Mesendoderm (in vitro differentiated cells): ENCODE results near the gene HHIPL1.

Source experiments
- DNase-seq: peaks from one replicate; pipeline ENCODE4 v3.0.0; 2013
- H2AK5ac ChIP-seq: 2 replicates; pipeline ENCODE4 v1.6.1; 2013; ENCODE audit warnings: low read length, inconsistent platforms
- H2BK120ac ChIP-seq: 2 replicates; pipeline ENCODE4 v1.6.1; 2013; ENCODE audit warnings: low read depth, mild to moderate bottlenecking, low read length, moderate library complexity, mixed read lengths
- H2BK15ac ChIP-seq: replicated peaks from 2 replicates; pipeline ENCODE4 v1.6.1; 2013; ENCODE audit warnings: low read depth, mild to moderate bottlenecking, moderate library complexity
- H2BK5ac ChIP-seq: 2 replicates; pipeline ENCODE4 v1.6.1; 2013; ENCODE audit warnings: low read length, inconsistent platforms
- H3K18ac ChIP-seq: 2 replicates; pipeline ENCODE4 v1.6.1; 2013; ENCODE audit warnings: mild to moderate bottlenecking, low read length, mixed read lengths
- H3K23ac ChIP-seq: one replicate; pipeline ENCODE4 v1.6.1; 2013; ENCODE audit warnings: low read length
- H3K27ac ChIP-seq: 2 replicates; pipeline ENCODE4 v1.5.1; 2013; ENCODE audit warnings: low read depth, mild to moderate bottlenecking, inconsistent platforms, low read length, moderate library complexity
- H3K27me3 ChIP-seq: 2 replicates; pipeline ENCODE4 v1.6.1; 2013; ENCODE audit warnings: low read length, control low read depth, mild to moderate bottlenecking, inconsistent platforms; ENCODE audit not compliant: insufficient read depth, poor library complexity
- H3K36me3 ChIP-seq: 2 replicates; pipeline ENCODE4 v1.6.1; 2013; ENCODE audit warnings: low read length, inconsistent platforms; ENCODE audit not compliant: control insufficient read depth, insufficient read depth
- H3K4ac ChIP-seq: one replicate; pipeline ENCODE4 v1.6.1; 2013; ENCODE audit warnings: low read depth, mild to moderate bottlenecking, low read length, moderate library complexity
- H3K4me1 ChIP-seq: 2 replicates; pipeline ENCODE4 v1.6.1; 2013; ENCODE audit warnings: low read depth, low read length, inconsistent platforms; ENCODE audit not compliant: control insufficient read depth
- H3K4me2 ChIP-seq: 2 replicates; pipeline ENCODE4 v1.6.1; 2013; ENCODE audit warnings: low read length
- H3K4me3 ChIP-seq: 2 replicates; pipeline ENCODE4 v1.5.1; 2013; ENCODE audit warnings: mild to moderate bottlenecking, low read length
- H3K56ac ChIP-seq: one replicate; pipeline ENCODE4 v1.6.1; 2013; ENCODE audit warnings: low read length
- H3K79me1 ChIP-seq: 2 replicates; pipeline ENCODE4 v1.6.1; 2013; ENCODE audit warnings: low read length, inconsistent platforms
- H3K79me2 ChIP-seq: 2 replicates; pipeline ENCODE4 v1.6.1; 2013; ENCODE audit warnings: mild to moderate bottlenecking, low read length; ENCODE audit not compliant: control insufficient read depth, insufficient read depth
- H3K9ac ChIP-seq: 2 replicates; pipeline ENCODE4 v1.6.1; 2013; ENCODE audit warnings: low read length, inconsistent platforms
- H4K5ac ChIP-seq: one replicate; pipeline ENCODE4 v1.6.1; 2013; ENCODE audit warnings: low read length
- H4K8ac ChIP-seq: one replicate; pipeline ENCODE4 v1.6.1; 2013; ENCODE audit warnings: low read depth, mild to moderate bottlenecking, control low read depth, low read length, moderate library complexity
- WGBS: extraction: QIAGEN DNeasy Blood & Tissue Kit; methylation state at CpG from one replicate; pipeline ENCODE4 v1.1.7; 2013; ENCODE audit warnings: low lambda C conversion rate, missing lambda C conversion rate; ENCODE audit not compliant: insufficient coverage; ENCODE audit errors: extremely low coverage; 5-methylcytosine and 5-hydroxymethylcytosine counted together

The HHIPL1 gene

DNA sequence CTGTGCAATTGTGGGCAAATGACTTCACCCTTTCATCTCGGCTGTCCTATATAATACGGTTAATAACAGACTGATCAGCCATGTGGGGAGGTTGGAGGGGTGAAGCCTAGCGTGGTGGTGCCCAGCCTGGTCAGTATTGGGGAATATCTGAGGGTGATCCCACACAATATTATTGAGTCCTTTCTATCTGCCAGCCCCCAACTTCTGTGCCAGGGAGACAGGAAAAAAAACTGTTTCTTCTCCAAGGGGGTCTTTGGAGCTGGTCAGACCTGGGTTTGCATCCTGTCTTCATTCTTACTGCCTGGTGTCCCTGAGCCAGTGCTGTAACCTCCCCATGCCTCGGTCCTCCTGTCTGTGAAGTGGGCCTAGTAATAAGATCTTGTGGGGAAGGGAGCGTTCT lies 45.7 kb downstream of the HHIPL1 start:
- no CpG with 5 or more reads among the region's 5 CpGs for WGBS
- no peaks in the 10 kb centered on the region for H3K36me3 ChIP-seq

DNA sequence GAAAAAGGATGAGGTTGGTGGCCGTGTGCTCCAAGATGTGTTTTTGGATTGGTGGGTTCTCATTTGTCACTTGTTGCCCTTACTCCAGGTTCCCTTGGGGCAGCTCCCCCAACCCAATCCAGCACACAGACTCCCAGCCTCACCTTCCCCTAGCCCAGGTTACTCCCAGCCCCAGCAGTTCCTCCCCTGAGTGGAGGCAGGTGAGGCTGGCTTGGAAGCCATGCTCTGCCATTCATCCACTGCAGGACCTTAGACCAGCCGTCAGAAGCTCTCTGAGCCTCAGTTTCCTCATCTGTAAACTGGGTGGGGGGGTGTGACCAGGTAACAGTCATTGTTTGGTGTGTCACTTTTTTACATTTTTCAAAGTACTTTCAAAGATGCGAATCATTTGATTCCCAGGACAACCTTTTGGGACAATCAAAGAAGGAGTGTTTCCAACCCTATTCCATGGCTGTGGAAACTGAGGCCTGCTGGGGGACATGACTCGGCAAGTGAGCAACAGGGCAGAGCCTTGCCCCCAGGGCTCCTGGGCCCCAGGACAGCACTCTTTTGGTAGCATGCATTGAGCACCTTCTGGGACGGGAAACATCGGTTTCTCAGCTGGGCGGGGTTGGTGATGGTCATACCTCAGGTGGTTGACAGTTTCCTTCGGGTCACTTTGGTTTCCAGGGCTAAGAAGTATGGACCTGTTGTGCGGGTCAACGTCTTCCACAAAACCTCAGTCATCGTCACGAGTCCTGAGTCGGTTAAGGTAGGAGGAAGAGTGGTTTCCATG lies 46.4 kb downstream of the HHIPL1 start:
- Histone ChIP-seq H3K79me2 (no peaks in the 10 kb centered on the region), H4K5ac (no peak overlapping the region), H3K79me1 (no peaks in the 10 kb centered on the region), H3K4me2 (no peak overlapping the region), H2BK5ac (no peak overlapping the region), H2BK120ac (no peak overlapping the region), H2BK15ac (no peak overlapping the region), H3K18ac (no peak overlapping the region), H3K4ac (no peak overlapping the region), H2AK5ac (no peak overlapping the region), H3K27ac (no peak overlapping the region), H3K9ac (no peak overlapping the region), H3K4me1 (no peaks in the 10 kb centered on the region), H4K8ac (no peak overlapping the region), H3K23ac (no peak overlapping the region), H3K27me3 (no peaks in the 10 kb centered on the region), H3K36me3 (no peaks in the 10 kb centered on the region), H3K56ac (no peak overlapping the region), H3K4me3 (no peak overlapping the region)
- WGBS = no CpG with 5 or more reads among the region's 13 CpGs
- DNase-seq = no peak

More for the DNA sequence above, 45.7 kb downstream of the HHIPL1 start:
- no peak overlapping the region for H2AK5ac ChIP-seq
- H4K8ac ChIP-seq = no peak overlapping the region
- DNase-seq = no peak
- no peak overlapping the region for H2BK15ac ChIP-seq
- no peak overlapping the region for H3K9ac ChIP-seq
- no peak overlapping the region for H4K5ac ChIP-seq
- H2BK5ac ChIP-seq = no peak overlapping the region
- H3K56ac ChIP-seq = no peak overlapping the region
- no peak overlapping the region for H3K18ac ChIP-seq
- no peaks in the 10 kb centered on the region for H3K27me3 ChIP-seq
- no peak overlapping the region for H3K27ac ChIP-seq
- no peak overlapping the region for H3K4me3 ChIP-seq
- no peak overlapping the region for H3K4me2 ChIP-seq
- no peaks in the 10 kb centered on the region for H3K79me2 ChIP-seq
- H2BK120ac ChIP-seq = no peak overlapping the region
- no peak overlapping the region for H3K4ac ChIP-seq
- H3K4me1 ChIP-seq = no peaks in the 10 kb centered on the region
- H3K23ac ChIP-seq = no peak overlapping the region
- H3K79me1 ChIP-seq = no peaks in the 10 kb centered on the region

DNA sequence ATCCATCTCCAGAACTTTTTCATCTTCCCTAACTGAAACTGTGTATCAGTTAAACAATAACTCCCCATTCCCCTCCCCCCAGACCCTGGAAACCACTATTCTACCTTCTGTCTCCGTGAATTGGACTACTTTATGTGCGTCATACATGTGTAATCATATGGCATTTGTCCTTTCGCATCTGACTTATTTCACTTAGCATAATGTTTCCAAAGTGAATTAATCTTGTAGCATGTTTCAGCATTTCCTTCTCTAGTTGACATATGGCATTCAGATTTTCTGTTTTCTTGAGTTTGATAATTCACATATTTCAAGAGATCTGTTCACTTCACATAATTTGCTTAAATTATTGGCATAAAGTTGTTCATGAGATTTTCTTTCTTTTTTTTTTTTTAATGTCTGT lies 49.0 kb downstream of the HHIPL1 start:
- no peak overlapping the region for H3K4me3 ChIP-seq
- H3K23ac ChIP-seq = no peak overlapping the region
- WGBS = no CpG with 5 or more reads among the region's 3 CpGs
- no peak overlapping the region for H2AK5ac ChIP-seq
- H2BK120ac ChIP-seq = no peak overlapping the region
- no peak overlapping the region for H3K4me2 ChIP-seq
- no peaks in the 10 kb centered on the region for H3K79me1 ChIP-seq
- no peak overlapping the region for H3K9ac ChIP-seq
- no peaks in the 10 kb centered on the region for H3K27me3 ChIP-seq
- no peak overlapping the region for H3K56ac ChIP-seq
- no peak overlapping the region for H4K8ac ChIP-seq
- H3K36me3 ChIP-seq = no peaks in the 10 kb centered on the region
- H3K79me2 ChIP-seq = no peaks in the 10 kb centered on the region
- H3K4ac ChIP-seq = no peak overlapping the region
- H2BK15ac ChIP-seq = no peak overlapping the region
- no peak for DNase-seq
- H3K18ac ChIP-seq = no peak overlapping the region
- no peak overlapping the region for H3K27ac ChIP-seq
- no peaks in the 10 kb centered on the region for H3K4me1 ChIP-seq
- H2BK5ac ChIP-seq = no peak overlapping the region
- H4K5ac ChIP-seq = no peak overlapping the region

DNA sequence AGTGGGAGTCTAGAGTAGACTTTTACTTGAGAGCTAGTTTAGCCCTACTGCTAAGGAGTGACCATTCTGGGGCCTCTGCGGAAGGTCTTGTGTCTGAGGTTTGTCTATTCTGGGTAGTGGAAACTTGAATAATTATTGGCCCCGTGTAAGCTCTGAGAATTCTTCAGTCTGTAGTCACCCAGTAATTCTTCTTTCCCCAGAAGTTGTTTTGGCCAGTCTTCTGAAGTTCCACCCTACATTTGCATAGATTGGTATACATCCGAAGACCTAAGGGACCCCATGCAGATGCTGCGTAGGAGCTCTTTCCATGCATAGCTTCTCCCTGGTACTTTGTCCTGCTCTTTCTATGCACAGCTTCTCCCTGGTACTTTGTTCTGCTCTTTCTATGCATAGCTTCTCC lies 52.0 kb downstream of the HHIPL1 start:
- DNase-seq = no peak
- WGBS = no CpG with 5 or more reads among the region's 4 CpGs
- H3K4me2 ChIP-seq = no peak overlapping the region

DNA sequence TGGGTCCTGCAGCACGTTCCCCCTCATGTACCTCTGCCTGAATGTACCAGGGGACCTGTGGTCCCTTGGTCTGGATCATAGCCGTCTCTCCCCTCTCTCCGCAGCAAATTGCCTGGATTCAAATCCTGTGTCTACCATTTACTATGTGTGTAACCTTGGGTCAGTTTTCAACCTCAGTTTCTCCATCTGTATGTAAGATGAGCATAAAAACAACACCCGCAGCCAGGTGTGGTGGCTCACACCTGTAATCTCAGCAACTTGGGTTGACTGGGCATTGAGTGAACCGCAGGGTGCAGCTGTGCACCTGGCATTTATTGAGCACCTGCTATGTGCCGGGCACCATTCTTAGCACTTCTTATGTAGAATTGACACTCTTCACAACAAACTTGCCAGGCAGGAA lies 53.3 kb downstream of the HHIPL1 start:
- no CpG with 5 or more reads among the region's 6 CpGs for WGBS
- Histone ChIP-seq H3K18ac (no peak overlapping the region), H3K4me2 (no peak overlapping the region), H3K4me3 (no peak overlapping the region), H3K79me1 (no peaks in the 10 kb centered on the region), H3K4ac (no peak overlapping the region), H3K27ac (no peak overlapping the region), H4K5ac (no peak overlapping the region), H3K27me3 (no peaks in the 10 kb centered on the region), H3K9ac (no peak overlapping the region), H4K8ac (no peak overlapping the region), H3K36me3 (no peaks in the 10 kb centered on the region), H3K23ac (no peak overlapping the region), H3K79me2 (no peaks in the 10 kb centered on the region), H3K4me1 (no peaks in the 10 kb centered on the region), H2BK120ac (no peak overlapping the region), H2BK15ac (no peak overlapping the region), H2BK5ac (no peak overlapping the region), H3K56ac (no peak overlapping the region), H2AK5ac (no peak overlapping the region)
- no peak for DNase-seq

More for the DNA sequence above, 52.0 kb downstream of the HHIPL1 start:
- no peak overlapping the region for H3K23ac ChIP-seq
- no peaks in the 10 kb centered on the region for H3K79me1 ChIP-seq
- no peak overlapping the region for H4K8ac ChIP-seq
- H2BK120ac ChIP-seq = no peak overlapping the region
- H3K4ac ChIP-seq = no peak overlapping the region
- H3K4me1 ChIP-seq = no peaks in the 10 kb centered on the region
- no peak overlapping the region for H3K56ac ChIP-seq
- no peaks in the 10 kb centered on the region for H3K79me2 ChIP-seq
- no peaks in the 10 kb centered on the region for H3K27me3 ChIP-seq
- no peak overlapping the region for H3K27ac ChIP-seq
- no peak overlapping the region for H2AK5ac ChIP-seq
- no peak overlapping the region for H4K5ac ChIP-seq
- H2BK5ac ChIP-seq = no peak overlapping the region
- H3K9ac ChIP-seq = no peak overlapping the region
- H2BK15ac ChIP-seq = no peak overlapping the region
- no peaks in the 10 kb centered on the region for H3K36me3 ChIP-seq
- H3K18ac ChIP-seq = no peak overlapping the region
- H3K4me3 ChIP-seq = no peak overlapping the region

DNA sequence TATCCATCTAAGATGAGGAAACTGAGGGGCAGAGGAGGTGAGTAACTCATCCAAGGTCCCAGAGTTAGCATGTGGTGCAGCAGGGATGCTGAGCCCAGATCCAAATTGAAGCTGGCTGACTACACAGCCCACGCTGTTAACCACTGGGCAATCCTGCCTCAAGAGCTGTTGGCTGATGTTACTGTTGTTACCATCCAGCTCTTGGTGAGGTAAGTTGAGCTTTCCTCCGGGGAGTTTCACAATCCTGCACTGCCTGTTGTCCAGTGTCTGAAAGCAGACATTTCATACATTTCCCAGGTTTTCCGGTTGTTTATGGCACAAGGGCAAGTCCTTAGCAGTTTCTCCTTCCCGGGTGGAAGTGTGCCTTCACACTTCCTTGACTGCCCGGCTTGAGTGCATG lies 53.7 kb downstream of the HHIPL1 start:
- no peak overlapping the region for H2BK15ac ChIP-seq
- H3K36me3 ChIP-seq = no peaks in the 10 kb centered on the region
- H2BK5ac ChIP-seq = no peak overlapping the region
- H3K27me3 ChIP-seq = no peaks in the 10 kb centered on the region
- no peak overlapping the region for H2AK5ac ChIP-seq
- H3K4me1 ChIP-seq = no peaks in the 10 kb centered on the region
- no peak overlapping the region for H2BK120ac ChIP-seq
- no peaks in the 10 kb centered on the region for H3K79me2 ChIP-seq
- H3K4me2 ChIP-seq = no peak overlapping the region
- no peak overlapping the region for H3K27ac ChIP-seq
- no peak overlapping the region for H3K4ac ChIP-seq
- H4K5ac ChIP-seq = no peak overlapping the region
- no peaks in the 10 kb centered on the region for H3K79me1 ChIP-seq
- no peak overlapping the region for H3K9ac ChIP-seq
- no peak overlapping the region for H3K56ac ChIP-seq
- H3K4me3 ChIP-seq = no peak overlapping the region
- no peak overlapping the region for H4K8ac ChIP-seq
- no peak for DNase-seq
- WGBS = no CpG with 5 or more reads among the region's 5 CpGs
- H3K23ac ChIP-seq = no peak overlapping the region
- no peak overlapping the region for H3K18ac ChIP-seq
